Cortex of kidney (tissue), 1 donor: ENCODE results near the gene NSG2.

Source experiments
- DNase-seq: peaks from one replicate; lab custom pipeline; 2025; lab: John Stamatoyannopoulos, UW

The NSG2 gene

DNA sequence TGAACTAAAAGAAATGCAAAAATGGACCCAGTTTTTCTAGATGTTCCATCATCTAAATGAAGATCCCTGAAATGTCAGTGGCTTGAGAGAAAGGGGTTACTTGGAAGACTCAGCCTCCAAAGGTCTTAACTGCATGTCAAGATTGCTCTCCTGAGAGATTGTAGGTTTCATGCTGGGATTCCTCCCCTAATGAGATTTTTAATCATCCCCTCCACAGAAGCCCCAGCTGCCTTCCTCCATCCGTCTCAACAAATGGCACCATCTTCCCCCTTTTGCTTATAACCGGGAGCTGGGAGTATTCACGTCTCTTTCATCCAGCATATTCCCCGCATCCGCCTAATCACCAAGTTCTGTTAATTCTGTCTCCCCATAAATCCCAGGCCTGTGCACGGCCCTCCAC, 104.5 kb downstream of the NSG2 start:
- no peak for DNase-seq

GRCh38 chr5:174151599-174152181, 106.2 kb downstream of the NSG2 start:
- DNase-seq, result no peak

GRCh38 chr5:174154559-174154958, 109.1 kb downstream of the NSG2 start:
- DNase-seq, result no peak

GRCh38 chr5:174155281-174155680, 109.8 kb downstream of the NSG2 start:
- DNase-seq, result no peak

DNA sequence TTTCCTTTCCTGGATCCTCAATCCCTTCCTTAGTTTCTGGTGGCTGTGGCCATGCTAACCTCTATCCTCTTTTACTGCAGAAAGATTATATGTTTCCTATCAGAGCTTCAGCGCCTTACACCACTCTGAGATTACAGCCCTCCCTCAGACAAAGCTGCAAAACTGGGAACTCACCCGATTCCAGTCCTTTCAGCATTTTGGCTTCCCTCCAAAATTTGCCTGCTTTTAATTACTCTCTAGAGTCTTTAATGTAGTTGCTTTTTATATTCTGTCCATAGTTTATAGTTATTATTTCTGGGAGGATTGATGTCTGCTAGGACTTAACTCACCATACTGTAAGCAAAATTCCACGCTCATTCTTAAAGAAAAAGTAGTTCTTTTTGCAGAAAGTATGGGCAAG, 110.2 kb downstream of the NSG2 start:
- no peak for DNase-seq

- DNase-seq, result no peak
These were observed 111.5 kb downstream of the NSG2 start for GRCh38 chr5:174157048-174157447.
